Caco-2 (cell line): Measurements from ENCODE around the gene CORO7. TPM values are rescaled to one million over a fixed set of nuclear protein-coding genes. Genes with fewer than 3 reads are reported as not detected.
"Not testable (repeated sequence)": the region's sequence is repeated elsewhere in the genome, so short reads cannot be mapped to it uniquely, and the experiment has no call there.

ENCODE experiments used
- BruUV-seq: library from RNA; stranded (reverse); fragments of 400-500 nt; replicated peaks from 2 replicates; lab custom pipeline; 2021; lab: Mats Ljungman, UMichigan
- CTCF ChIA-PET: fragments of 300-600 bp; sonication (Branson Sonifier 250); formaldehyde crosslinking; loops from one replicate; lab custom pipeline; 2022; ENCODE audit warnings: antibody characterized with exemption; lab: Charles Lee
- POLR2A ChIA-PET: fragments of 300-600 bp; sonication (Branson Sonifier 250); formaldehyde crosslinking; loops from one replicate; lab custom pipeline; 2022; ENCODE audit warnings: antibody characterized with exemption; lab: Charles Lee
- DNase-seq, 2 experiments: peaks; one replicate each; pipeline versions ENCODE4 v3.0.0 to v3.0.0-alpha.2; 2020 to 2022
- H3K27me3 ChIP-seq: replicated peaks from 2 replicates; pipeline ENCODE4 v1.6.0; 2011; ENCODE audit warnings: low read length; ENCODE audit not compliant: control insufficient read depth, insufficient read depth
- H3K36me3 ChIP-seq: 2 replicates; pipeline ENCODE4 v1.5.1; 2011; ENCODE audit warnings: low read length; ENCODE audit not compliant: control insufficient read depth, insufficient read depth
- H3K4me1 ChIP-seq: fragments of 250-450 bp; sonication (Bioruptor Pico); 2 replicates; pipeline ENCODE4 v1.5.1; 2020; ENCODE audit warnings: mild to moderate bottlenecking
- H3K4me3 ChIP-seq: 2 replicates; pipeline ENCODE4 v1.5.1; 2011; ENCODE audit warnings: low read depth, mild to moderate bottlenecking, control low read depth, low read length
- H3K9me3 ChIP-seq: fragments of 250-450 bp; sonication (Bioruptor Pico); 2 replicates; pipeline ENCODE4 v1.5.1; 2020; ENCODE audit warnings: mild to moderate bottlenecking, moderate library complexity
- H3K27ac Mint-ChIP-seq: one replicate; pipeline ENCODE4 v1.8.0; 2022; ENCODE audit warnings: mixed read lengths; ENCODE audit not compliant: unreplicated experiment
- H3K27me3 Mint-ChIP-seq: one replicate; pipeline ENCODE4 v1.8.0; 2022; ENCODE audit warnings: mixed read lengths; ENCODE audit not compliant: insufficient read depth, unreplicated experiment
- H3K36me3 Mint-ChIP-seq: one replicate; pipeline ENCODE4 v1.8.0; 2022; ENCODE audit warnings: mild to moderate bottlenecking, mixed read lengths; ENCODE audit not compliant: insufficient read depth, unreplicated experiment
- H3K4me1 Mint-ChIP-seq: one replicate; pipeline ENCODE4 v1.8.0; 2022; ENCODE audit warnings: low read depth, mixed read lengths; ENCODE audit not compliant: unreplicated experiment
- H3K4me3 Mint-ChIP-seq: one replicate; pipeline ENCODE4 v1.8.0; 2022; ENCODE audit warnings: mild to moderate bottlenecking, moderate library complexity, mixed read lengths; ENCODE audit not compliant: unreplicated experiment
- H3K9me3 Mint-ChIP-seq: one replicate; pipeline ENCODE4 v1.8.0; 2022; ENCODE audit warnings: mixed read lengths; ENCODE audit not compliant: unreplicated experiment
- intact Hi-C: fragments of 100-400 bp; cut with micrococcal nuclease; formaldehyde crosslinking; loops from one replicate; pipeline ENCODE4 v1.10.0; 2022; ENCODE audit not compliant: unreplicated experiment
- total RNA-seq: library from RNA; stranded (reverse); gene quantifications from 2 replicates; pipeline ENCODE4 v1.2.3, GENCODE V29; 2022
- TF ChIP-seq, protein P1 (sequence below), 2 experiments: fragments of 200-600 bp in 1 of 2; IDR thresholded peaks; 1 replicate in 1 of 2; 2 replicates in 1 of 2; pipeline versions ENCODE4 v1.5.1 to v1.8.0; 2011 to 2022; ENCODE audit warnings: antibody characterized with exemption in 1 of 2, control low read depth in 1 of 2, inconsistent platforms in 1 of 2, low read depth in 1 of 2, low read length in 1 of 2, mild to moderate bottlenecking in 1 of 2, moderate library complexity in 1 of 2; ENCODE audit not compliant: insufficient read depth in 1 of 2, severe bottlenecking in 1 of 2, unreplicated experiment in 1 of 2

Gene CORO7
- total RNA-seq, 1 experiment from 2014 or later, result 23.1 TPM

DNA sequence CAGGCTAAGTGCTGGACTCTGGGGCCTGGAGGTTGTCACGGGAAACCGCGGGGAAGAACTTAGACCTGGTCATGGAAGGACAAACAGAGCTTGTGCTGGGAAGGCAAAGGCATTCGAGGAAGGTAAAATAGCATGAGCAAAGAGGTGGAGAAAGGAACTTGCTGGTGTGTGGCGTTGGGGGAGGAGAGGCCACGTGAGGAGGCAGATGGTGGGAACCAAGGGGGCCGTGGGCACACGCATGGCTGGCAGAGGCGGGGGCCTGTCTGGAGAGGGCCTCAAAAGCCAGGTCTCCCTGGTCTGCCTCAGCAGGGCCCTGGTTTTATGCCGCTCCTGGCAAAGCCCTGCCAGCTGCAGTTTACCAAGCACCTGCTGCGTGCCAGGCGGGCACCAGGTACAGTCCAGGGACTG lies 15.3 kb downstream of the CORO7 start:
- Mint-ChIP-seq H3K36me3 (peaks cover 13% of the 10 kb centered on the region), H3K27me3 (no peaks in the 10 kb centered on the region), H3K4me1 (no peaks in the 10 kb centered on the region), H3K27ac (no peak overlapping the region), H3K4me3 (no peak overlapping the region), H3K9me3 (no peaks in the 10 kb centered on the region)
- BruUV-seq, result no TSS peak
- Histone ChIP-seq H3K27me3 (no peaks in the 10 kb centered on the region), H3K4me3 (no peak overlapping the region), H3K4me1 (no peaks in the 10 kb centered on the region), H3K9me3 (no peaks in the 10 kb centered on the region), H3K36me3 (no peaks in the 10 kb centered on the region)
- DNase-seq, result no peak
- intact Hi-C loops, result loop anchor here (5.0 kb wide), 1 partner anchor 129 kb away; the partner anchor contains the start of gene TFAP4
- TF ChIP-seq, protein P1, sequence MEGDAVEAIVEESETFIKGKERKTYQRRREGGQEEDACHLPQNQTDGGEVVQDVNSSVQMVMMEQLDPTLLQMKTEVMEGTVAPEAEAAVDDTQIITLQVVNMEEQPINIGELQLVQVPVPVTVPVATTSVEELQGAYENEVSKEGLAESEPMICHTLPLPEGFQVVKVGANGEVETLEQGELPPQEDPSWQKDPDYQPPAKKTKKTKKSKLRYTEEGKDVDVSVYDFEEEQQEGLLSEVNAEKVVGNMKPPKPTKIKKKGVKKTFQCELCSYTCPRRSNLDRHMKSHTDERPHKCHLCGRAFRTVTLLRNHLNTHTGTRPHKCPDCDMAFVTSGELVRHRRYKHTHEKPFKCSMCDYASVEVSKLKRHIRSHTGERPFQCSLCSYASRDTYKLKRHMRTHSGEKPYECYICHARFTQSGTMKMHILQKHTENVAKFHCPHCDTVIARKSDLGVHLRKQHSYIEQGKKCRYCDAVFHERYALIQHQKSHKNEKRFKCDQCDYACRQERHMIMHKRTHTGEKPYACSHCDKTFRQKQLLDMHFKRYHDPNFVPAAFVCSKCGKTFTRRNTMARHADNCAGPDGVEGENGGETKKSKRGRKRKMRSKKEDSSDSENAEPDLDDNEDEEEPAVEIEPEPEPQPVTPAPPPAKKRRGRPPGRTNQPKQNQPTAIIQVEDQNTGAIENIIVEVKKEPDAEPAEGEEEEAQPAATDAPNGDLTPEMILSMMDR (IDR thresholded peaks at IDR 0.05; ENCODE audit: insufficient read depth in 1 of 2, low read depth in 1 of 2, low read length in 1 of 2, severe bottlenecking in 1 of 2, unreplicated experiment in 1 of 2), result no peak
- ChIA-PET CTCF (interaction anchor here (3.6 kb wide), 1 partner anchor 147 kb away, joined by 19 read pairs; no protein-coding TSS in a partner anchor), POLR2A (interaction anchor here (0.6 kb wide), 1 partner anchor 103 kb away, joined by 4 read pairs; no protein-coding TSS in a partner anchor)

DNA sequence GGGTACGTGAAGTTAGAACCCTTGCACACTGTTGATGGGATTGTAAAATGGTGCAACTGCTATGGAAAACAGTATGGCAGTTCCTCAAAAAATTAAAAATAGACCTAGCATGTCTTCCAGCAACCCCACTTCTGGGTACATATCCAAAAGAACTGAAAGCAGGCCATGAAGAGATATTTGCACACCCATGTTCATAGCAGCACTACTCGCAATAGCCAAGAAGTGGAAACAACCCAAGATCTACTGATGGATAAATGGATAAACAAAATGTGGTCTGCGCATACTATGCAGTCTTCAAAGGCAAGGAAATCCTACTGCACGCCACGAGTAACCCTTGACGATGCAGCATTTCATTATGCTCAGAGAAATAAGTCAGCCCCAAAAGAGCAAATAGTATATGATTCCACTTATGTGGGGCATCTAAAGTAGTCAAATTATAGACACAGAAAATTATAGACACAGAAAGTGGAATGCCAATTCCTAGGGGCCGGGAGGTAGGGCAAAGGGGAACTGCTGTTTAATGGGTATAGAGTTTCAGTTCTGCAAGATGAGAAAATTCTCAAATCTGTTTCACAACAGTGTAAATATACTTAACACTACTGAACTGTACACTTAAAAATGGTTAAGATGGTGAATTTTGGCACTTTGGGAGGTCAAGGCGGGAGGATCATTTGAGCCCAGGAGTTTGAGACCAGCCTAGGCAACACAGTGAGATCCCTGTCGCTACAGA lies 17.2 kb downstream of the CORO7 start:
- Mint-ChIP-seq H3K4me1 (no peaks in the 10 kb centered on the region), H3K4me3 (no peak overlapping the region), H3K27ac (no peak overlapping the region), H3K27me3 (no peaks in the 10 kb centered on the region), H3K36me3 (peaks cover 7% of the 10 kb centered on the region), H3K9me3 (no peaks in the 10 kb centered on the region)
- POLR2A ChIA-PET, result no interaction called here
- no peaks in the 10 kb centered on the region for H3K27me3 ChIP-seq
- TF ChIP-seq, protein P1 (IDR thresholded peaks at IDR 0.05; ENCODE audit: insufficient read depth in 1 of 2, low read depth in 1 of 2, low read length in 1 of 2, severe bottlenecking in 1 of 2, unreplicated experiment in 1 of 2), result no peak
- no TSS peak for BruUV-seq
- DNase-seq, result no peak
- peaks cover 1% of the 10 kb centered on the region for H3K36me3 ChIP-seq
- intact Hi-C loops, result no loop called here
- H3K4me3 ChIP-seq, result no peak overlapping the region
- CTCF ChIA-PET, result no interaction called here
- H3K4me1 ChIP-seq, result no peaks in the 10 kb centered on the region
- no peaks in the 10 kb centered on the region for H3K9me3 ChIP-seq

DNA sequence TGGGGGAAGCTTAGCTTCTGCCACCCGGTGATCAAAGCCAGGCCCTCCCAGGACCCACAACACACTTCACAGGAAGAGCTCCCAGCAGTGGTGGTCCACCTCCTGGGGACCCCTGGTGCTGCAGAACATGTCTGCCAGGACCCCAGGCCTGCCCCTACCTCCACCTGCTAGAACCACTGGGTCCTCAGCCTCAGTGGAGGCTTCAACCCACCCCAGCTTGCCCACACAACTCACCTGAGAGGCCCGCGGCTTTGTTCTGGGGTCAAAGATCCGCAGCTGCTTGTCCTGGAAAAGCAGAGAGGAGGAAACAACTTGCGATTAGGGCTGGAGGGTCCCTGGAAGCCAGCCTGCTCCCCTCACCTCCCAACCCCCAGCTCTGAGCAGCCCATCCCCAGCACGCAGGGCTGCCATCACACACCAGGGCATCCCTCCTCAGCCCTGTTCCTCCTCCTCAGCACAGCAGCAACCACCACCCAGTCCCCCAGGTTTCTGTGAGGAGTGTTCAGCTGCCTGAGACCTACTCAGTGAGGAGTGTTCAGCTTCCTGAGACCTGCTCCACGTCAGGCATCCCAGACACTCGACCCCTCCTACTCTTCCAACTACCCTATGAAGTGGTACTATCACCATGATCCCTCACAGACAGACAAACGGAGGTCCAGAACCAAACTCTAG lies 21.2 kb downstream of the CORO7 start:
- H3K27me3 ChIP-seq, result no peaks in the 10 kb centered on the region
- ChIA-PET POLR2A (no interaction called here), CTCF (no interaction called here)
- H3K27me3 Mint-ChIP-seq, result no peaks in the 10 kb centered on the region
- H3K4me1 Mint-ChIP-seq, result no peaks in the 10 kb centered on the region
- H3K27ac Mint-ChIP-seq, result no peak overlapping the region
- no peaks in the 10 kb centered on the region for H3K9me3 Mint-ChIP-seq
- H3K9me3 ChIP-seq, result no peaks in the 10 kb centered on the region
- no peak overlapping the region for H3K4me3 ChIP-seq
- peaks cover 1% of the 10 kb centered on the region for H3K36me3 ChIP-seq
- H3K4me1 ChIP-seq, result no peaks in the 10 kb centered on the region
- H3K36me3 Mint-ChIP-seq, result no peaks in the 10 kb centered on the region
- no peak for DNase-seq
- no peak overlapping the region for H3K4me3 Mint-ChIP-seq
- BruUV-seq, result no TSS peak
- TF ChIP-seq, protein P1 (IDR thresholded peaks at IDR 0.05; ENCODE audit: insufficient read depth in 1 of 2, low read depth in 1 of 2, low read length in 1 of 2, severe bottlenecking in 1 of 2, unreplicated experiment in 1 of 2), result no peak
- intact Hi-C loops, result no loop called here

DNA sequence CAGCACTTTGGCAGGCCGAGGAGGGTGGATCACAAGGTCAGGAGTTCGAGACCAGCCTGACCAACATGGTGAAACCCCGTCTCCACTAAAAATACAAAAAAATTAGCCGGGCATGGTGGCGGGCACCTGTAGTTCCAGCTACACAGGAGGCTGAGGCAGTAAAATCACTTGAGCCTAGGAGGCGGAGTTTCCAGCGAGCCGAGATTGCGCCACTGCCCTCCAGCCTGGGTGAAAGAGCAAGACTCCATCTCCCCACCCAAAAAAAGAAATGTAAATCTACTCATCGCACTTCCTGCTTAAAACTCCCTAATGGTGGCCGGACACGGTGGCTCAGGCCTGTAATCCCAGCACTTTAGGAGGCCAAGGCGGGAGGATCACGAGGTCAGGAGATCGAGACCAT lies 22.5 kb downstream of the CORO7 start:
- H3K9me3 ChIP-seq, DNase-seq, H3K4me1 Mint-ChIP-seq, H3K4me1 ChIP-seq, H3K9me3 Mint-ChIP-seq, H3K4me3 ChIP-seq, H3K4me3 Mint-ChIP-seq, intact Hi-C loops, BruUV-seq, POLR2A ChIA-PET, H3K27me3 Mint-ChIP-seq, H3K36me3 ChIP-seq, H3K27ac Mint-ChIP-seq, H3K36me3 Mint-ChIP-seq, H3K27me3 ChIP-seq: not testable (repeated sequence)
- CTCF ChIA-PET, result interaction anchor here (1.4 kb wide), 1 partner anchor 9 kb away, joined by 4 read pairs; no protein-coding TSS in a partner anchor
